H1 (cell line): ENCODE measurements around the gene TRIM9. TPM values are rescaled to one million over a fixed set of nuclear protein-coding genes. Genes with fewer than 3 reads are reported as not detected.

Source experiments
- CTCF ChIA-PET: fragments of 300-600 bp; sonication (Branson Sonifier 250); formaldehyde crosslinking; loops from one replicate; lab custom pipeline; 2021; ENCODE audit not compliant: partially characterized antibody; lab: Charles Lee
- POLR2A ChIA-PET: fragments of 300-600 bp; sonication (Branson Sonifier 250); formaldehyde crosslinking; loops from one replicate; lab custom pipeline; 2021; ENCODE audit warnings: inconsistent platforms; ENCODE audit not compliant: partially characterized antibody; lab: Charles Lee
- DNase-seq, 2 experiments: peaks; one replicate each; pipeline versions ENCODE4 v3.0.0 to v3.0.0-alpha.2; 2010 to 2022; ENCODE audit warnings: low spot score in 2 of 2, low read depth in 1 of 2, mixed read lengths in 1 of 2
- FAIRE-seq: peaks from 2 replicates; lab custom pipeline; 2011; peaks lifted over from hg19 to GRCh38; lab: Jason Lieb, UNC
- H2AFZ ChIP-seq: 2 replicates; pipeline ENCODE4 v1.8.1; 2012; ENCODE audit warnings: low read length, inconsistent platforms
- H2AK5ac ChIP-seq: 2 replicates; pipeline ENCODE4 v1.6.1; 2013; ENCODE audit warnings: low read depth, low read length
- H2BK120ac ChIP-seq: replicated peaks from 2 replicates; pipeline ENCODE3; 2013; ENCODE audit warnings: low read depth, low read length, inconsistent platforms
- H2BK12ac ChIP-seq: 2 replicates; pipeline ENCODE4 v1.6.1; 2013; ENCODE audit warnings: low read depth, low read length
- H2BK15ac ChIP-seq: 2 replicates; pipeline ENCODE4 v1.6.1; 2013; ENCODE audit warnings: low read length
- H2BK20ac ChIP-seq: 2 replicates; pipeline ENCODE4 v1.6.1; 2013; ENCODE audit warnings: low read length
- H2BK5ac ChIP-seq: 2 replicates; pipeline ENCODE4 v1.6.1; 2013; ENCODE audit warnings: low read depth, low read length
- H3K14ac ChIP-seq: 2 replicates; pipeline ENCODE4 v1.6.1; 2013; ENCODE audit warnings: inconsistent platforms; ENCODE audit not compliant: insufficient read length
- H3K18ac ChIP-seq: 2 replicates; pipeline ENCODE4 v1.6.1; 2013; ENCODE audit warnings: low read length; ENCODE audit errors: extremely low read depth
- H3K23ac ChIP-seq: 2 replicates; pipeline ENCODE4 v1.6.1; 2013; ENCODE audit warnings: inconsistent platforms; ENCODE audit not compliant: insufficient read length
- H3K23me2 ChIP-seq: 2 replicates; pipeline ENCODE4 v1.6.1; 2013; ENCODE audit warnings: low read depth, low read length
- H3K27ac ChIP-seq: 2 replicates; pipeline ENCODE4 v1.6.1; 2011; ENCODE audit warnings: low read depth, low read length, inconsistent platforms
- H3K27me3 ChIP-seq, 4 experiments: replicated peaks in 1 of 4; 1 replicate in 1 of 4; 2 replicates in 3 of 4; pipeline versions ENCODE4 v1.6.1 to v1.8.1; 2011 to 2013; ENCODE audit warnings: low read length in 3 of 4, mild to moderate bottlenecking in 3 of 4, inconsistent platforms in 2 of 4, mixed read lengths in 2 of 4, moderate library complexity in 1 of 4; ENCODE audit not compliant: control insufficient read depth in 3 of 4, insufficient read depth in 3 of 4; ENCODE audit errors: extremely low read depth in 1 of 4
- H3K36me3 ChIP-seq, 4 experiments: 2 replicates each; pipeline versions ENCODE4 v1.6.1 to v1.8.1; 2011 to 2013; ENCODE audit warnings: mild to moderate bottlenecking in 4 of 4, low read length in 3 of 4, moderate library complexity in 2 of 4, control low read depth in 1 of 4, inconsistent platforms in 1 of 4; ENCODE audit not compliant: insufficient read depth in 4 of 4, control insufficient read depth in 2 of 4
- H3K4ac ChIP-seq: replicated peaks from 2 replicates; pipeline ENCODE3; 2013; ENCODE audit warnings: low read length, low read depth, mixed read lengths, inconsistent platforms; ENCODE audit not compliant: insufficient read length
- H3K4me1 ChIP-seq, 4 experiments: replicated peaks in 1 of 4; 1 replicate in 1 of 4; 2 replicates in 3 of 4; pipeline versions ENCODE4 v1.6.1 to v1.8.1; 2011 to 2013; ENCODE audit warnings: low read length in 3 of 4, inconsistent platforms in 2 of 4, mixed read lengths in 1 of 4; ENCODE audit not compliant: insufficient read depth in 4 of 4, control insufficient read depth in 3 of 4
- H3K4me2 ChIP-seq, 2 experiments: 2 replicates each; pipeline versions ENCODE4 v1.6.1 to v1.8.1; 2011 to 2013; ENCODE audit warnings: low read depth in 2 of 2, low read length in 2 of 2, control low read depth in 1 of 2, inconsistent platforms in 1 of 2, mild to moderate bottlenecking in 1 of 2; ENCODE audit not compliant: insufficient read depth in 1 of 2
- H3K4me3 ChIP-seq, 4 experiments: fragments of 200-600, 300-600 bp in 1 of 4; sonication (generic), shearing (Covaris generic), sonication (Bioruptor Twin) in 1 of 4; 2 replicates each; pipeline versions ENCODE4 v1.5.1 to v1.8.1; 2011 to 2016; ENCODE audit warnings: low read length in 4 of 4, low read depth in 3 of 4, control low read depth in 2 of 4, inconsistent platforms in 2 of 4, mild to moderate bottlenecking in 2 of 4, mixed read lengths in 1 of 4, moderate library complexity in 1 of 4; ENCODE audit not compliant: insufficient read depth in 2 of 4; ENCODE audit errors: extremely low read depth in 1 of 4
- H3K56ac ChIP-seq: replicated peaks from 2 replicates; pipeline ENCODE3; 2013; ENCODE audit warnings: low read depth, mild to moderate bottlenecking, mixed read lengths, low read length, inconsistent platforms; ENCODE audit not compliant: insufficient read length
- H3K79me1 ChIP-seq: 2 replicates; pipeline ENCODE4 v1.6.1; 2013; ENCODE audit warnings: low read depth, low read length, control low read depth
- H3K79me2 ChIP-seq, 2 experiments: 2 replicates each; pipeline versions ENCODE4 v1.6.1 to v1.8.1; 2012 to 2013; ENCODE audit warnings: low read length in 2 of 2, mild to moderate bottlenecking in 2 of 2, inconsistent platforms in 1 of 2; ENCODE audit not compliant: insufficient read depth in 2 of 2, control insufficient read depth in 1 of 2
- H3K9ac ChIP-seq, 4 experiments: replicated peaks in 1 of 4; 1 replicate in 1 of 4; 2 replicates in 3 of 4; pipeline versions ENCODE4 v1.6.1 to v1.8.1; 2011 to 2013; ENCODE audit warnings: low read depth in 3 of 4, low read length in 3 of 4, control low read depth in 2 of 4, mild to moderate bottlenecking in 2 of 4, moderate library complexity in 2 of 4, inconsistent platforms in 1 of 4; ENCODE audit errors: extremely low read depth in 1 of 4
- H3K9me3 ChIP-seq, 2 experiments: 2 replicates each; pipeline versions ENCODE4 v1.6.1 to v1.8.1; 2012 to 2013; ENCODE audit warnings: mild to moderate bottlenecking in 2 of 2, moderate library complexity in 2 of 2, control low read depth in 1 of 2, inconsistent platforms in 1 of 2, low read depth in 1 of 2, low read length in 1 of 2, mixed read lengths in 1 of 2; ENCODE audit not compliant: insufficient read depth in 2 of 2
- H4K20me1 ChIP-seq, 2 experiments: replicated peaks in 1 of 2; 2 replicates each; pipeline versions ENCODE3 to v1.8.1; 2011 to 2013; ENCODE audit warnings: inconsistent platforms in 2 of 2, low read length in 2 of 2, mild to moderate bottlenecking in 1 of 2; ENCODE audit not compliant: insufficient read depth in 2 of 2, control insufficient read depth in 1 of 2
- H4K5ac ChIP-seq: 2 replicates; pipeline ENCODE4 v1.6.1; 2013; ENCODE audit warnings: low read length, low read depth, mixed read lengths, inconsistent platforms; ENCODE audit not compliant: insufficient read length
- H4K8ac ChIP-seq: 2 replicates; pipeline ENCODE4 v1.8.0; 2013; ENCODE audit warnings: mild to moderate bottlenecking, moderate library complexity, low read length, inconsistent platforms; ENCODE audit not compliant: insufficient read depth; ENCODE audit errors: extremely low read depth
- H4K91ac ChIP-seq: replicated peaks from 2 replicates; pipeline ENCODE3; 2013; ENCODE audit warnings: low read length, mixed read lengths, inconsistent platforms; ENCODE audit not compliant: insufficient read length
- CHD2 ChIP-seq: IDR thresholded peaks from 2 replicates; pipeline ENCODE4 v1.6.1; 2012; ENCODE audit warnings: low read length, improper control_type of control experiment
- GABPA ChIP-seq: IDR thresholded peaks from 2 replicates; pipeline ENCODE4 v1.6.1; 2011; ENCODE audit warnings: mild to moderate bottlenecking, low read length, moderate library complexity, borderline replicate concordance; ENCODE audit not compliant: insufficient read depth
- JUND ChIP-seq: IDR thresholded peaks from 2 replicates; pipeline ENCODE4 v1.6.1; 2011; ENCODE audit warnings: mild to moderate bottlenecking, improper control_type of control experiment, low read length
- SAP30 ChIP-seq: fragments of 300-600 bp; sonication (generic); IDR thresholded peaks from 2 replicates; pipeline ENCODE4 v1.7.1; 2012; ENCODE audit warnings: low read length, moderate library complexity, mild to moderate bottlenecking, inconsistent platforms; ENCODE audit not compliant: insufficient read depth, insufficient replicate concordance
- SRF ChIP-seq: IDR thresholded peaks from 2 replicates; pipeline ENCODE4 v1.6.1; 2011; ENCODE audit warnings: mild to moderate bottlenecking, low read depth, low read length, moderate library complexity
- SUZ12 ChIP-seq: fragments of 200-600 bp; sonication (generic); IDR thresholded peaks from 2 replicates; pipeline ENCODE4 v1.6.1; 2012; ENCODE audit warnings: mild to moderate bottlenecking, inconsistent platforms, low read length, moderate library complexity, mixed read lengths
- ZNF274 ChIP-seq: IDR thresholded peaks from 2 replicates; pipeline ENCODE4 v1.7.0; 2012; ENCODE audit warnings: low read length, borderline replicate concordance; ENCODE audit errors: extremely low read depth
- WGBS, 2 experiments: shearing (Covaris generic) in 1 of 2; methylation state at CpG; one replicate each; pipeline versions ENCODE4 v1.1.6 to v1.1.7; 2013 to 2015; ENCODE audit warnings: low lambda C conversion rate in 2 of 2, mixed read lengths in 2 of 2, inconsistent platforms in 1 of 2, low coverage in 1 of 2, missing lambda C conversion rate in 1 of 2; ENCODE audit not compliant: insufficient replicate concordance in 2 of 2, insufficient coverage in 1 of 2, insufficient read length in 1 of 2; ENCODE audit errors: extremely low coverage in 1 of 2, missing lambda C conversion rate in 1 of 2; 5-methylcytosine and 5-hydroxymethylcytosine counted together
- polyA plus RNA-seq, 7 experiments: library from polyadenylated mRNA; depleted of rRNA in 3 of 7; stranded (reverse) in 5 of 7; unstranded in 2 of 7; fragments of >200 nt in 5 of 7; fragments of 200-250 nt in 2 of 7; gene quantifications; 1 replicate in 5 of 7; 2 replicates in 1 of 7; 4 replicates in 1 of 7; pipeline versions ENCODE4 v1.2.1 to v1.2.3, GENCODE V29; 2011 to 2013; ENCODE audit warnings: missing spikeins in 2 of 7, mixed read lengths in 2 of 7
- total RNA-seq: library from RNA; stranded (reverse); fragmentation: NEBNext Ultra II Directional; extraction: Animal tissue kit (Norgen Biotek cat#: 25700); gene quantifications from 2 replicates; pipeline ENCODE4 v1.2.1, GENCODE V29; 2021
- TF ChIP-seq, protein P1 (sequence below): IDR thresholded peaks from 2 replicates; pipeline ENCODE4 v1.6.1; 2011; ENCODE audit warnings: low read depth, mild to moderate bottlenecking, low read length; ENCODE audit not compliant: insufficient read depth

Gene TRIM9
- total and polyA plus RNA-seq, 2 of the 8 experiments (the other 6 are each of a cell fraction or from before 2014, with no cell fraction given): 2.7 to 5.4 TPM

DNA sequence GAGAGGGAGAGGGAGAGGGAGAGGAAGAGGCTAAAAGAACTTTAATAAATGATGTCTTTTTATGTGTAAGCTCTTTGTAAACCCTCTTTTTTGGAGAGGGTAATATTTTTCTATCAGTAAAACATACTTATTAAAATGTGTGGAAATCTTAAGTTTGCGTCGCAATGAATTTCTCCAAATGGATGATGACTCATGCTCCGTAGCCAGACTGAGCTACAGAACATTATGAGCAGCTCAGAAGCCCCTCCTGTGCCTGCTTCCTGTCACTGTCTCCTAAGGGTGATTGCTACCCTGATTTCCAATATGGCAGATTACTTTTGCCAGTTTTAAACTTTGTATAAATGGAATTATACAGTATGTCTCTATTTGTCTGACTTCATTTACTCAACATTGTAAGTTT lies 137.6 kb downstream of the TRIM9 start:
- Histone ChIP-seq H3K9ac (no peak overlapping the region), H3K4me2 (no peak overlapping the region), H3K4me1 (peaks cover 0 to 5% (median 2%) of the 10 kb centered on the region in 4 experiments; a peak in 3 of 7 replicates), H3K79me1 (no peaks in the 10 kb centered on the region), H3K23me2 (no peaks in the 10 kb centered on the region), H2BK15ac (no peak overlapping the region), H2BK120ac (no peak overlapping the region), H4K20me1 (no peaks in the 10 kb centered on the region), H3K4ac (no peak overlapping the region), H4K8ac (no peak overlapping the region), H4K5ac (no peak overlapping the region), H3K27ac (no peak overlapping the region), H3K36me3 (no peaks in the 10 kb centered on the region), H3K23ac (no peak overlapping the region), H3K56ac (no peak overlapping the region), H3K14ac (no peak overlapping the region), H3K9me3 (peaks cover 0 to 4% of the 10 kb centered on the region in 2 experiments; a peak in 1 of 4 replicates), H2BK12ac (no peak overlapping the region), H2AFZ (no peak overlapping the region), H3K18ac (no peak overlapping the region), H3K4me3 (no peak overlapping the region), H4K91ac (no peak overlapping the region), H3K79me2 (no peaks in the 10 kb centered on the region), H2BK5ac (no peak overlapping the region), H2BK20ac (no peak overlapping the region), H2AK5ac (no peak overlapping the region), H3K27me3 (no peaks in the 10 kb centered on the region)
- 93% methylated on average over 3 of the region's 3 CpGs; no CpG with 5 or more reads in 1 of the 2 experiments for WGBS, 2 experiments
- DNase-seq: no peak
- POLR2A ChIA-PET: interaction anchor here (1.6 kb wide), 1 partner anchor 13 kb away, joined by 7 read pairs; the partner anchor contains the start of gene PYGL
- FAIRE-seq: no peak
- CTCF ChIA-PET: interaction anchor here (1.2 to 2.3 kb wide), 3 partner anchors 13 to 21 kb away, joined by 3 to 6 read pairs (median 5); no protein-coding TSS in a partner anchor
- TF ChIP-seq CHD2 (no peak), ZNF274 (no peak), GABPA (no peak), SAP30 (no peak), SRF (no peak), JUND (no peak), SUZ12 (no peak)
- TF ChIP-seq, protein P1, sequence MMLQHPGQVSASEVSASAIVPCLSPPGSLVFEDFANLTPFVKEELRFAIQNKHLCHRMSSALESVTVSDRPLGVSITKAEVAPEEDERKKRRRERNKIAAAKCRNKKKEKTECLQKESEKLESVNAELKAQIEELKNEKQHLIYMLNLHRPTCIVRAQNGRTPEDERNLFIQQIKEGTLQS: no peak
